Suprapubic skin (tissue), 4 donors: ENCODE data around the gene ZFP36L1. TPM values are rescaled to one million over a fixed set of nuclear protein-coding genes. Genes with fewer than 3 reads are reported as not detected.

ENCODE experiments used
- DNase-seq, 2 donors: peaks; one replicate each; pipeline ENCODE4 v3.0.0-alpha.2; 2019; ENCODE audit warnings: low spot score in 2 of 2
- H3K27ac ChIP-seq: fragments of 200-600 bp; sonication (generic); one replicate; pipeline ENCODE4 v1.5.1; 2019
- H3K27me3 ChIP-seq: fragments of 200-600 bp; sonication (generic); one replicate; pipeline ENCODE4 v1.5.1; 2019
- H3K36me3 ChIP-seq: fragments of 200-600 bp; sonication (generic); one replicate; pipeline ENCODE4 v1.5.1; 2019
- H3K4me1 ChIP-seq: fragments of 200-600 bp; sonication (generic); one replicate; pipeline ENCODE4 v1.5.1; 2019
- H3K4me3 ChIP-seq: fragments of 200-600 bp; sonication (generic); one replicate; pipeline ENCODE4 v1.5.1; 2019; ENCODE audit warnings: mild to moderate bottlenecking
- H3K9me3 ChIP-seq: fragments of 200-600 bp; sonication (generic); one replicate; pipeline ENCODE4 v1.5.1; 2019
- EP300 ChIP-seq: sonication (generic); formaldehyde crosslinking; IDR thresholded peaks from one replicate; pipeline ENCODE4 v1.6.1; 2017; ENCODE audit warnings: antibody characterized with exemption
- POLR2A ChIP-seq, 2 donors: fragments of 450-650 bp; IDR thresholded peaks; one replicate each; pipeline ENCODE4 v1.6.1; 2017; ENCODE audit warnings: antibody characterized with exemption in 2 of 2, mild to moderate bottlenecking in 2 of 2, moderate library complexity in 2 of 2
- POLR2AphosphoS5 ChIP-seq, 3 donors: sonication (generic); formaldehyde crosslinking; IDR thresholded peaks; one replicate each; pipeline ENCODE4 v1.6.1; 2017; ENCODE audit warnings: antibody characterized with exemption in 3 of 3
- WGBS: methylation state at CpG from one replicate; pipeline ENCODE4 v1.1.5; 2018; 5-methylcytosine and 5-hydroxymethylcytosine counted together
- total RNA-seq, 4 donors: library from RNA; depleted of rRNA; stranded (reverse); fragments of >200 nt; gene quantifications; one replicate each; pipeline ENCODE4 v1.1.0, GENCODE V29; 2016
- TF ChIP-seq, protein P1 (sequence below), 2 donors: fragments of 200-600 bp in 1 of 2; fragments of 450-650 bp in 1 of 2; sonication (generic) in 1 of 2; IDR thresholded peaks; one replicate each; pipeline ENCODE4 v1.5.1; 2016 to 2019; ENCODE audit warnings: antibody characterized with exemption in 2 of 2, mild to moderate bottlenecking in 1 of 2, moderate library complexity in 1 of 2

ZFP36L1 gene, protein sequence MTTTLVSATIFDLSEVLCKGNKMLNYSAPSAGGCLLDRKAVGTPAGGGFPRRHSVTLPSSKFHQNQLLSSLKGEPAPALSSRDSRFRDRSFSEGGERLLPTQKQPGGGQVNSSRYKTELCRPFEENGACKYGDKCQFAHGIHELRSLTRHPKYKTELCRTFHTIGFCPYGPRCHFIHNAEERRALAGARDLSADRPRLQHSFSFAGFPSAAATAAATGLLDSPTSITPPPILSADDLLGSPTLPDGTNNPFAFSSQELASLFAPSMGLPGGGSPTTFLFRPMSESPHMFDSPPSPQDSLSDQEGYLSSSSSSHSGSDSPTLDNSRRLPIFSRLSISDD
- total RNA-seq = 1,000 to 10,000 TPM; 1,382 to 1,995 (median 1,611) TPM

DNA sequence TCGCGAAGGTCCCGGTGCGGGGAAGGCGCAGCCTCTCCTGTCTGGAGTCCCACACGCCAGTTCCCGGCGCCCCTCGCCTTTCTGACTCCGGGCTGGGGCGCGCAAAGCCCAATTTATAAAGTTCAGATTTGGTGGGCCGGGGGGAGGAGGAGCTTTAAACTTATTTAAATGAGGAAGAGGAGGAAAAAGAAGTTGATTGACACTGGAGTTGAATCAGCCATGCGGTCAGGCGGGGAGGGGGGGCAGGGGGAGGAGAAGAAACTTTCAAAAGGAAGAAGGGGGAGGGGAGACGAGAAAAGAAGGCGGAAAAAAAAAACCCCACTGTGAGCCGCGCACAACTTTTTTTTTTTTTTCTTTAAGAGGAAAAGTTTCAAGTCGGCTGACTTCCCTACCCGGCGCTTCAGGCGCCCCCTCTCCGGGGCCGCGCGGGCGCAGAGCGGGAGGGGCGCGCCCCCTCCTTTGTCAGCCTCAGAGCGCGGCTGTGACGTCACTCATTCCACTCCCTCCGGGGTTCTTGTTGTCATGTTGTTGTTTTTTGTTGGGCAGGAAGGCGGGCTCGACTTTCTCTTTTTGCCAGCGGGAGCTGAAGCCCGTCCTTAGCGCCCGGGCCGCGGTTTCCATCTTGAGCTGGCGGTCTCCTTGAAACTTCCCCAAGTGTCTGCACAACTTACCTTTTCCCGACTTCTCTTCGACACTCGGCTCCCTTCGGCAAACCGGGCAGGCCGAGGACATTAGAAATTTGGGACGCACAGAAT, at the start of gene ZFP36L1:
ZFP36L1 (minus strand) TSS at position 89 of the 755 bp plus-strand sequence. CDS start 129 bp downstream, outside the sequence.
- Histone ChIP-seq H3K27ac (peak within 1 kb of the TSS; percentile 100), H3K36me3 (peaks cover 33% of the 10 kb centered on the region), H3K4me1 (peaks cover 33% of the 10 kb centered on the region), H3K27me3 (no peaks in the 10 kb centered on the region), H3K4me3 (peak within 1 kb of the TSS; percentile 66), H3K9me3 (no peaks in the 10 kb centered on the region)
- peak; percentile 97 to 98 for DNase-seq
- TF ChIP-seq POLR2A (IDR thresholded peaks at IDR 0.05) (peak; percentile 98 to 99), EP300 (no peak), POLR2AphosphoS5 (IDR thresholded peaks at IDR 0.05) (peak; percentile 94 to 99 (median 98))
- TF ChIP-seq, protein P1, sequence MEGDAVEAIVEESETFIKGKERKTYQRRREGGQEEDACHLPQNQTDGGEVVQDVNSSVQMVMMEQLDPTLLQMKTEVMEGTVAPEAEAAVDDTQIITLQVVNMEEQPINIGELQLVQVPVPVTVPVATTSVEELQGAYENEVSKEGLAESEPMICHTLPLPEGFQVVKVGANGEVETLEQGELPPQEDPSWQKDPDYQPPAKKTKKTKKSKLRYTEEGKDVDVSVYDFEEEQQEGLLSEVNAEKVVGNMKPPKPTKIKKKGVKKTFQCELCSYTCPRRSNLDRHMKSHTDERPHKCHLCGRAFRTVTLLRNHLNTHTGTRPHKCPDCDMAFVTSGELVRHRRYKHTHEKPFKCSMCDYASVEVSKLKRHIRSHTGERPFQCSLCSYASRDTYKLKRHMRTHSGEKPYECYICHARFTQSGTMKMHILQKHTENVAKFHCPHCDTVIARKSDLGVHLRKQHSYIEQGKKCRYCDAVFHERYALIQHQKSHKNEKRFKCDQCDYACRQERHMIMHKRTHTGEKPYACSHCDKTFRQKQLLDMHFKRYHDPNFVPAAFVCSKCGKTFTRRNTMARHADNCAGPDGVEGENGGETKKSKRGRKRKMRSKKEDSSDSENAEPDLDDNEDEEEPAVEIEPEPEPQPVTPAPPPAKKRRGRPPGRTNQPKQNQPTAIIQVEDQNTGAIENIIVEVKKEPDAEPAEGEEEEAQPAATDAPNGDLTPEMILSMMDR (IDR thresholded peaks at IDR 0.05) = no peak
- WGBS = 0% methylated on average over 51 of the region's 51 CpGs

DNA sequence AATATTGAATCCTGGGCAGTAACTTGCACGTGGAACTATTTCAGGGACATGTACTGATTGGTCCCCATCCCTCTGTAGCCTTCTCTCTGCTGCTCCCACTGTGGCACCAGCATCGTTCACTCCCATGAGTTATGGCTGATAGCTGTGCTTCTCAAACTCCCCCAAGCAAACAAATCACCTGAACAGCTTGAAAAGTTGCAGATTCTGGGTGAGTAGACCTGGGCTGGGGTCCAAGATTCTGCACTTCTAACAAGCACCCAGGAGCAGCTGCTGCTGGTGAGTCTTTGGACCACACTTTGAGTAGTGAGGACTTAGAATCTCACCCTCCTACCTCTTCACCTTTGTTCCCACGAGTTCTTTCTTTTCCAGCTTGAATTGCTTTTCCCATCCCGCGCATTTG, 49.4 kb upstream of the ZFP36L1 start:
- Histone ChIP-seq H3K4me1 (peaks cover 12% of the 10 kb centered on the region), H3K27me3 (no peaks in the 10 kb centered on the region), H3K4me3 (no peak overlapping the region), H3K9me3 (no peaks in the 10 kb centered on the region), H3K27ac (no peak overlapping the region), H3K36me3 (no peaks in the 10 kb centered on the region)
- TF ChIP-seq EP300 (no peak), POLR2AphosphoS5 (IDR thresholded peaks at IDR 0.05) (no peak), POLR2A (IDR thresholded peaks at IDR 0.05) (no peak)
- TF ChIP-seq, protein P1 (IDR thresholded peaks at IDR 0.05) = no peak
- 77% methylated on average over 5 of the region's 5 CpGs for WGBS
- DNase-seq = no peak

DNA sequence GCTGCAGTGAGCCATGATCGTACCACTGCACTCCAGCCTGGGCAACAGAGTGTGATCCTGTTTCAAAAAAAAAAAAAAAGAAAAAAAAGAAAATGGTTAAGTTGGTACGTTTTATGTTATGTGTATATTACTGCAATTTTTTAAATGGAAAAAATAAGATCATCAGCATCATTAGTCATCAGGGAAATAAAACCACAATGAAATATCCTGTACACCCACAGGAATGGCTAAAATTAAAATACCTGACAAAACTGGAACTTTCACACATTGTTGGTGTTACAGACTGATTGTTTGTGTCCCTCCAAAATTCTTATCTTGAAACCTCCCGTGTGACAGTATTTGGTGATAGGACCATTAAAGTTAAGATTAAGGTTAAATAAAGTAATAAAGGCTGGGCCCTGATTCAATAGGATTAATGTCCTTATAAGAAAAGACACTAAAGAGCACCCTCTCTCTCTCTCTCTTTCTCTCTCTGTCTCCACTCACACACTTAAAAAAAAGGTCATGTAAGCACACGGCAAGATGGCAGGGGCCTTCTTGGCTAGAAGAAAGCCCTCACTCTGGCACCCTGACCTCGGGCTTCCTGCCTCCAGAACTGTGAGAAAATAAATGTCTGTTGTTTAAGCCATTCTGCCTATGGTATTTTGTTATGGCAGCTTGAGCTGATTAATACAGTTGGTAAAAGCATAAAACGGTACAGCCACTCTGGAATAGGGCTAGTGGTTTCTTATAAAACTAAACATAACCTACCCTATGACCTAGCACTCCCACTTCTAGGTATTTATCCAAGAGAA, 48.3 kb upstream of the ZFP36L1 start:
- WGBS = 68% methylated on average over 6 of the region's 6 CpGs
- H3K36me3 ChIP-seq = no peaks in the 10 kb centered on the region

DNA sequence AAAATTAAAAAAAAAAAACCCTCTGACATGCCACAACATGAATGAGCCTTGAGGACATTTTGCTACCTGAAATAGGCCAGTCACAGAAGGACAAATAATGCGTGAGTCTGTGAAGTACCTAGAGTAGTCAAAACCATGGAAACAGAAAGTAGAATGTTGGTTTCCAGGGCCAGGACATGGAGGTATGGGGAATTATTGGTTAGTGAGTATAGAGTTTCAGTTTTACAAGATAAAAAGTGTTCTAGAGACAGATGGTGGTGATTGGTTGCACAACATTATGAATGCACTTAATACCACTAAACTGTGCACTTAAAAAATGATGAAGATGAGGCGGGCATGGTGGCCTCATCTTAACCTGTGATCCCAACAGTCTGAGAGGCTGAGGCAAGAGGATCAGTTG, 47.6 kb upstream of the ZFP36L1 start:
- Histone ChIP-seq H3K4me1 (peaks cover 12% of the 10 kb centered on the region), H3K27me3 (no peaks in the 10 kb centered on the region), H3K36me3 (no peaks in the 10 kb centered on the region), H3K4me3 (no peak overlapping the region), H3K27ac (no peak overlapping the region), H3K9me3 (no peaks in the 10 kb centered on the region)
- no peak for TF ChIP-seq POLR2A (IDR thresholded peaks at IDR 0.05)
- DNase-seq = no peak
- WGBS = 91% methylated on average over 2 of the region's 2 CpGs

More for the DNA sequence above, 48.3 kb upstream of the ZFP36L1 start:
- H3K27ac ChIP-seq = no peak overlapping the region
- no peaks in the 10 kb centered on the region for H3K27me3 ChIP-seq
- no peaks in the 10 kb centered on the region for H3K9me3 ChIP-seq
- TF ChIP-seq POLR2AphosphoS5 (IDR thresholded peaks at IDR 0.05) (no peak), EP300 (no peak), POLR2A (IDR thresholded peaks at IDR 0.05) (no peak)
- TF ChIP-seq, protein P1 (IDR thresholded peaks at IDR 0.05) = no peak
- H3K4me3 ChIP-seq = no peak overlapping the region
- no peak for DNase-seq
- peaks cover 12% of the 10 kb centered on the region for H3K4me1 ChIP-seq

DNA sequence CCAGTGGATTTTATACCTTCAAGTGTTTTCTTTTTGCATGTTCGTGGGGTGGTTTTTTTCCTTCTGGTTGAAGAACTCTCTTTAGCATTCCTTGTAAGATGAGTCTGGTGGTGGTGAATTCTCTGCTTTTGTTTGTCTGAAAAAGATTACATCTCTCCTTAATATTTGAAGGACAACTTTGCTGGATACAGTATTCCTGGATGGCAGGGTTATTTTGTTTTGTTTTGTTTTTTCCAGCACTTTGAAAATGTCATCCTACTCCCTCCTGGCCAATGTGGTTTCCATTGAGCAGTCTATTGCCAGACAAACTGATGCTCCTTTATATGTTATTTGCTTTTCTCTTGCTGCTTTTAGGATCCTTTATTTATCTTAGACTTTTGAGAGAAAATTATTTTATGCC, 43.2 kb upstream of the ZFP36L1 start:
- no peak overlapping the region for H3K27ac ChIP-seq
- TF ChIP-seq POLR2AphosphoS5 (IDR thresholded peaks at IDR 0.05) (no peak), EP300 (no peak), POLR2A (IDR thresholded peaks at IDR 0.05) (no peak)
- TF ChIP-seq, protein P1 (IDR thresholded peaks at IDR 0.05) = no peak
- no peaks in the 10 kb centered on the region for H3K4me1 ChIP-seq
- H3K36me3 ChIP-seq = no peaks in the 10 kb centered on the region
- H3K4me3 ChIP-seq = no peak overlapping the region
- no peaks in the 10 kb centered on the region for H3K9me3 ChIP-seq
- DNase-seq = no peak
- no peaks in the 10 kb centered on the region for H3K27me3 ChIP-seq
- WGBS = 94% methylated on average over 1 of the region's 1 CpG
